ENCODE data around the gene IGF1R. TPM values are rescaled to one million over a fixed set of nuclear protein-coding genes. Genes with fewer than 3 reads are reported as not detected.

IGF1R gene
- total RNA-seq, 2 donors from 2014 or later, result 10.3 to 12.6 TPM

GRCh38 chr15:98735895-98736617 lies 87.7 kb downstream of the IGF1R start:
- no peaks in the 10 kb centered on the region for H3K9me3 Mint-ChIP-seq
- no peak for ATAC-seq
- no peaks in the 10 kb centered on the region for H3K27me3 Mint-ChIP-seq
- DNase-seq (ENCODE audit: low spot score), result no peak
- H3K27ac Mint-ChIP-seq, result no peak overlapping the region
- no peak overlapping the region for H3K4me3 Mint-ChIP-seq
- H3K4me1 Mint-ChIP-seq (ENCODE audit: low read depth in 2 of 2), result peaks cover 27 to 35% of the 10 kb centered on the region in 2 donors
- no peaks in the 10 kb centered on the region for H3K36me3 Mint-ChIP-seq

GRCh38 chr15:98737159-98737558 lies 88.8 kb downstream of the IGF1R start:
- no peak for ATAC-seq
- peaks cover 31 to 35% of the 10 kb centered on the region in 2 donors for H3K4me1 Mint-ChIP-seq (ENCODE audit: low read depth in 2 of 2)
- no peaks in the 10 kb centered on the region for H3K36me3 Mint-ChIP-seq
- H3K27me3 Mint-ChIP-seq, result no peaks in the 10 kb centered on the region
- H3K4me3 Mint-ChIP-seq, result no peak overlapping the region
- no peak for DNase-seq (ENCODE audit: low spot score)
- no peaks in the 10 kb centered on the region for H3K9me3 Mint-ChIP-seq
- no peak overlapping the region for H3K27ac Mint-ChIP-seq

GRCh38 chr15:98737721-98738120 lies 89.4 kb downstream of the IGF1R start:
- H3K4me3 Mint-ChIP-seq, result no peak overlapping the region
- H3K27me3 Mint-ChIP-seq, result no peaks in the 10 kb centered on the region
- peaks cover 32 to 35% of the 10 kb centered on the region in 2 donors for H3K4me1 Mint-ChIP-seq (ENCODE audit: low read depth in 2 of 2)
- DNase-seq (ENCODE audit: low spot score), result no peak
- no peak overlapping the region for H3K27ac Mint-ChIP-seq
- ATAC-seq, result no peak
- no peaks in the 10 kb centered on the region for H3K9me3 Mint-ChIP-seq
- H3K36me3 Mint-ChIP-seq, result no peaks in the 10 kb centered on the region

GRCh38 chr15:98738689-98739401 lies 90.5 kb downstream of the IGF1R start:
- no peaks in the 10 kb centered on the region for H3K27me3 Mint-ChIP-seq
- no peak overlapping the region for H3K4me3 Mint-ChIP-seq
- no peaks in the 10 kb centered on the region for H3K36me3 Mint-ChIP-seq
- H3K4me1 Mint-ChIP-seq (ENCODE audit: low read depth in 2 of 2), result peaks cover 34 to 35% of the 10 kb centered on the region in 2 donors
- no peak overlapping the region for H3K27ac Mint-ChIP-seq
- ATAC-seq (no peak), DNase-seq (ENCODE audit: low spot score) (no peak)
- no peaks in the 10 kb centered on the region for H3K9me3 Mint-ChIP-seq

GRCh38 chr15:98740295-98740694 lies 92.0 kb downstream of the IGF1R start:
- Mint-ChIP-seq H3K4me3 (no peak overlapping the region), H3K27ac (no peak overlapping the region), H3K36me3 (no peaks in the 10 kb centered on the region), H3K27me3 (no peaks in the 10 kb centered on the region), H3K4me1 (ENCODE audit: low read depth in 2 of 2) (peaks cover 32 to 33% of the 10 kb centered on the region in 2 donors), H3K9me3 (no peaks in the 10 kb centered on the region)
- DNase-seq (ENCODE audit: low spot score) (no peak), ATAC-seq (no peak)

- H3K4me1 Mint-ChIP-seq (ENCODE audit: low read depth in 2 of 2), result peaks cover 33 to 35% of the 10 kb centered on the region in 2 donors
- no peaks in the 10 kb centered on the region for H3K9me3 Mint-ChIP-seq
- DNase-seq (ENCODE audit: low spot score) (no peak), ATAC-seq (no peak)
- H3K27ac Mint-ChIP-seq, result no peak overlapping the region
- H3K4me3 Mint-ChIP-seq, result no peak overlapping the region
- H3K27me3 Mint-ChIP-seq, result no peaks in the 10 kb centered on the region
- H3K36me3 Mint-ChIP-seq, result no peaks in the 10 kb centered on the region
Measured at GRCh38 chr15:98740963-98741362, 92.6 kb downstream of the IGF1R start.

- Mint-ChIP-seq H3K4me3 (no peak overlapping the region), H3K27ac (no peak overlapping the region), H3K36me3 (no peaks in the 10 kb centered on the region), H3K27me3 (no peaks in the 10 kb centered on the region), H3K4me1 (ENCODE audit: low read depth in 2 of 2) (peaks cover 37 to 41% of the 10 kb centered on the region in 2 donors), H3K9me3 (no peaks in the 10 kb centered on the region)
- no peak for ATAC-seq
- no peak for DNase-seq (ENCODE audit: low spot score)
Measured at GRCh38 chr15:98743177-98743576, 94.8 kb downstream of the IGF1R start.

- no peaks in the 10 kb centered on the region for H3K36me3 Mint-ChIP-seq
- DNase-seq (ENCODE audit: low spot score), result no peak
- peaks cover 26 to 31% of the 10 kb centered on the region in 2 donors for H3K4me1 Mint-ChIP-seq (ENCODE audit: low read depth in 2 of 2)
- no peak overlapping the region for H3K27ac Mint-ChIP-seq
- no peaks in the 10 kb centered on the region for H3K27me3 Mint-ChIP-seq
- no peaks in the 10 kb centered on the region for H3K9me3 Mint-ChIP-seq
- H3K4me3 Mint-ChIP-seq, result no peak overlapping the region
- no peak for ATAC-seq
Measured at GRCh38 chr15:98744506-98744905, 96.2 kb downstream of the IGF1R start.

- no peak for ATAC-seq
- H3K27ac Mint-ChIP-seq, result no peak overlapping the region
- H3K27me3 Mint-ChIP-seq, result no peaks in the 10 kb centered on the region
- no peaks in the 10 kb centered on the region for H3K36me3 Mint-ChIP-seq
- H3K4me1 Mint-ChIP-seq (ENCODE audit: low read depth in 2 of 2), result peaks cover 21 to 30% of the 10 kb centered on the region in 2 donors
- DNase-seq (ENCODE audit: low spot score), result no peak
- no peak overlapping the region for H3K4me3 Mint-ChIP-seq
- no peaks in the 10 kb centered on the region for H3K9me3 Mint-ChIP-seq
Measured at GRCh38 chr15:98745179-98745578, 96.8 kb downstream of the IGF1R start.

- ATAC-seq, result no peak
- no peaks in the 10 kb centered on the region for H3K27me3 Mint-ChIP-seq
- H3K36me3 Mint-ChIP-seq, result no peaks in the 10 kb centered on the region
- H3K4me3 Mint-ChIP-seq, result no peak overlapping the region
- H3K9me3 Mint-ChIP-seq, result no peaks in the 10 kb centered on the region
- no peak overlapping the region for H3K27ac Mint-ChIP-seq
- peaks cover 21 to 26% of the 10 kb centered on the region in 2 donors for H3K4me1 Mint-ChIP-seq (ENCODE audit: low read depth in 2 of 2)
- no peak for DNase-seq (ENCODE audit: low spot score)
Measured at GRCh38 chr15:98745650-98746374, 97.5 kb downstream of the IGF1R start.

GRCh38 chr15:98746375-98747155 lies 98.2 kb downstream of the IGF1R start:
- no peak overlapping the region for H3K4me3 Mint-ChIP-seq
- H3K27me3 Mint-ChIP-seq, result no peaks in the 10 kb centered on the region
- no peak overlapping the region for H3K27ac Mint-ChIP-seq
- no peaks in the 10 kb centered on the region for H3K36me3 Mint-ChIP-seq
- DNase-seq (ENCODE audit: low spot score) (no peak), ATAC-seq (no peak)
- no peaks in the 10 kb centered on the region for H3K9me3 Mint-ChIP-seq
- H3K4me1 Mint-ChIP-seq (ENCODE audit: low read depth in 2 of 2), result peaks cover 21 to 26% of the 10 kb centered on the region in 2 donors

- no peaks in the 10 kb centered on the region for H3K27me3 Mint-ChIP-seq
- peaks cover 5% of the 10 kb centered on the region in 2 donors for H3K4me1 Mint-ChIP-seq (ENCODE audit: low read depth in 2 of 2)
- no peak overlapping the region for H3K27ac Mint-ChIP-seq
- no peak for DNase-seq (ENCODE audit: low spot score)
- no peak overlapping the region for H3K4me3 Mint-ChIP-seq
- no peaks in the 10 kb centered on the region for H3K36me3 Mint-ChIP-seq
- no peak for ATAC-seq
- no peaks in the 10 kb centered on the region for H3K9me3 Mint-ChIP-seq
Measured at GRCh38 chr15:98751767-98752166, 103.4 kb downstream of the IGF1R start.
